ENCODE measurements around the gene BRAP. TPM values are rescaled to one million over a fixed set of nuclear protein-coding genes. Genes with fewer than 3 reads are reported as not detected.

Gene BRAP
- total RNA-seq, 1 experiment from 2014 or later = 18.3 TPM

DNA sequence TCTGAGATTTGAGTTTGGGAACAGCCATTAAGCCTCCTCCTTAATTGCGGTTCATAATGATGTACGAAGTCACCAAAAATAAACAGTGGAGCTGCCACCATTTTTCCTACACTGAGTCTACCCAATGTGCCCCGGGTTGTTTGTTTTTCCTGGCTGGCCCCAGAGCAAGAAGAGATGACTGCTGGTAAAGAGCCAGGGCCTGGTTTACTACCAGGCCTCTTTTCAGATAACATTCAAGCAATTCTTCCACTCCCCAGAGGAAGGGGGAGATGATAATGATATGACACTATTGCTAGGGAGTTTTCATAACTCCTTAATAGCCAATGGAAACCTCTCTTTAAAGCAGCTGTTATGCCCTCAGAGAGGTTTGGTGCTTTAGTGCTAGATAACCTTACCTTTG is 42.3 kb downstream of the BRAP start:
- no peak for DNase-seq (ENCODE audit: low spot score)
- Mint-ChIP-seq H3K27me3 (ENCODE audit: low read depth) (no peaks in the 10 kb centered on the region), H3K36me3 (peaks cover 44% of the 10 kb centered on the region), H3K4me1 (no peaks in the 10 kb centered on the region), H3K9me3 (no peaks in the 10 kb centered on the region), H3K27ac (no peak overlapping the region), H3K4me3 (no peak overlapping the region)
- no peak for ATAC-seq
- ChIA-PET CTCF (no interaction called here), POLR2A (no interaction called here)
- TF ChIP-seq TEAD1 (CRISPR knock-in tag; IDR thresholded peaks at IDR 0.05) (no peak), FOXP1 (CRISPR knock-in tag; IDR thresholded peaks at IDR 0.05; ENCODE audit: borderline replicate concordance) (no peak), ZNF425 (CRISPR knock-in tag; conservative IDR thresholded peaks at IDR 0.05) (no peak), ZBTB21 (CRISPR knock-in tag; IDR thresholded peaks at IDR 0.05; ENCODE audit: borderline replicate concordance) (no peak), RORB (CRISPR knock-in tag; IDR thresholded peaks at IDR 0.05) (no peak), ZNF263 (CRISPR knock-in tag; IDR thresholded peaks at IDR 0.05; ENCODE audit: low read depth) (no peak), CBFB (CRISPR knock-in tag; IDR thresholded peaks at IDR 0.05; ENCODE audit: low read depth) (no peak), JAZF1 (CRISPR knock-in tag; IDR thresholded peaks at IDR 0.05) (no peak), GRHL2 (CRISPR knock-in tag; IDR thresholded peaks at IDR 0.05; ENCODE audit: insufficient replicate concordance, severe bottlenecking) (no peak), ATF3 (CRISPR knock-in tag; conservative IDR thresholded peaks at IDR 0.05) (no peak)
- TF ChIP-seq, protein P1, sequence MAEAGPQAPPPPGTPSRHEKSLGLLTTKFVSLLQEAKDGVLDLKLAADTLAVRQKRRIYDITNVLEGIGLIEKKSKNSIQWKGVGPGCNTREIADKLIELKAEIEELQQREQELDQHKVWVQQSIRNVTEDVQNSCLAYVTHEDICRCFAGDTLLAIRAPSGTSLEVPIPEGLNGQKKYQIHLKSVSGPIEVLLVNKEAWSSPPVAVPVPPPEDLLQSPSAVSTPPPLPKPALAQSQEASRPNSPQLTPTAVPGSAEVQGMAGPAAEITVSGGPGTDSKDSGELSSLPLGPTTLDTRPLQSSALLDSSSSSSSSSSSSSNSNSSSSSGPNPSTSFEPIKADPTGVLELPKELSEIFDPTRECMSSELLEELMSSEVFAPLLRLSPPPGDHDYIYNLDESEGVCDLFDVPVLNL (CRISPR knock-in tag; IDR thresholded peaks at IDR 0.05; ENCODE audit: borderline replicate concordance, low read depth) = no peak

GRCh38 chr12:111642681-111643426 is 42.9 kb downstream of the BRAP start:
- peaks cover 42% of the 10 kb centered on the region for H3K36me3 Mint-ChIP-seq
- H3K27me3 Mint-ChIP-seq (ENCODE audit: low read depth) = no peaks in the 10 kb centered on the region
- DNase-seq (ENCODE audit: low spot score) (no peak), ATAC-seq (no peak)
- CTCF ChIA-PET = no interaction called here
- no peaks in the 10 kb centered on the region for H3K9me3 Mint-ChIP-seq
- H3K27ac Mint-ChIP-seq = no peak overlapping the region; the same call in 1 of the 2 replicates
- no peak overlapping the region for H3K4me3 Mint-ChIP-seq
- POLR2A ChIA-PET = no interaction called here
- H3K4me1 Mint-ChIP-seq = no peaks in the 10 kb centered on the region
- TF ChIP-seq FOXP1 (CRISPR knock-in tag; IDR thresholded peaks at IDR 0.05; ENCODE audit: borderline replicate concordance) (no peak), NFATC4 (CRISPR knock-in tag; IDR thresholded peaks at IDR 0.05) (no peak), ZNF232 (CRISPR knock-in tag; IDR thresholded peaks at IDR 0.05) (no peak), IRF2 (CRISPR knock-in tag; IDR thresholded peaks at IDR 0.05; ENCODE audit: borderline replicate concordance, low read depth) (no peak), ATF1 (CRISPR knock-in tag; IDR thresholded peaks at IDR 0.05) (no peak), PRRX2 (CRISPR knock-in tag; IDR thresholded peaks at IDR 0.05) (no peak), NR1H2 (CRISPR knock-in tag; IDR thresholded peaks at IDR 0.05) (no peak), ZNF423 (CRISPR knock-in tag; IDR thresholded peaks at IDR 0.05) (no peak), ZNF219 (CRISPR knock-in tag; IDR thresholded peaks at IDR 0.05; ENCODE audit: borderline replicate concordance) (no peak), ZNF317 (CRISPR knock-in tag; IDR thresholded peaks at IDR 0.05; ENCODE audit: borderline replicate concordance, low read depth) (no peak), FOXK1 (CRISPR knock-in tag; IDR thresholded peaks at IDR 0.05) (no peak), E2F5 (CRISPR knock-in tag; IDR thresholded peaks at IDR 0.05) (no peak), ESRRA (CRISPR knock-in tag; IDR thresholded peaks at IDR 0.05; ENCODE audit: borderline replicate concordance) (no peak), ARID4B (CRISPR knock-in tag; IDR thresholded peaks at IDR 0.05; ENCODE audit: borderline replicate concordance) (no peak)
- TF ChIP-seq, protein P2, sequence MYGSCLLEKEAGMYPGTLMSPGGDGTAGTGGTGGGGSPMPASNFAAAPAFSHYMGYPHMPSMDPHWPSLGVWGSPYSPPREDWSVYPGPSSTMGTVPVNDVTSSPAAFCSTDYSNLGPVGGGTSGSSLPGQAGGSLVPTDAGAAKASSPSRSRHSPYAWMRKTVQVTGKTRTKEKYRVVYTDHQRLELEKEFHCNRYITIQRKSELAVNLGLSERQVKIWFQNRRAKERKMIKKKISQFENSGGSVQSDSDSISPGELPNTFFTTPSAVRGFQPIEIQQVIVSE (CRISPR knock-in tag; IDR thresholded peaks at IDR 0.05; ENCODE audit: borderline replicate concordance) = no peak

All from WTC11 (cell line).